Measurements from ENCODE around the gene LAD1.

LAD1 gene

DNA sequence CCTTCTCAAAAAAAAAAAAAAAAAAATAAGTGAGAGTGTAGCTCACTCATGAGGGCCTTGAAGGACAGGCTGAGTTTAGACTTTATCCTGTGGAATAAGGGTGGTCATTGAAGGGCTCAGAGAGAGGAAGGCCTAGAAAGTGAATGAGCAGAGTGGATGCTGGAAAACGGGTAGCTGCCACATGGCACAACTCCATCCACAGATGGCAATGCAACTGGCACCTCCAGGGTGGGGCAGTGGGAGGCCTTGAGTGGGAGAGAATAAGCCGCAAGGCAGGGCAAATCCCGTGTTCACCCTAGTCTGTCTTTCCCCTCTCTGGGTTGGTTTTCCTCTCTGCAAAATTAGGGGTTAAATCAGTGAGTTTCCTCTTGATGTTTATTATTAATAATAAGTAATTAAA, 19.3 kb upstream of the LAD1 start:
- no peak for DNase-seq

DNA sequence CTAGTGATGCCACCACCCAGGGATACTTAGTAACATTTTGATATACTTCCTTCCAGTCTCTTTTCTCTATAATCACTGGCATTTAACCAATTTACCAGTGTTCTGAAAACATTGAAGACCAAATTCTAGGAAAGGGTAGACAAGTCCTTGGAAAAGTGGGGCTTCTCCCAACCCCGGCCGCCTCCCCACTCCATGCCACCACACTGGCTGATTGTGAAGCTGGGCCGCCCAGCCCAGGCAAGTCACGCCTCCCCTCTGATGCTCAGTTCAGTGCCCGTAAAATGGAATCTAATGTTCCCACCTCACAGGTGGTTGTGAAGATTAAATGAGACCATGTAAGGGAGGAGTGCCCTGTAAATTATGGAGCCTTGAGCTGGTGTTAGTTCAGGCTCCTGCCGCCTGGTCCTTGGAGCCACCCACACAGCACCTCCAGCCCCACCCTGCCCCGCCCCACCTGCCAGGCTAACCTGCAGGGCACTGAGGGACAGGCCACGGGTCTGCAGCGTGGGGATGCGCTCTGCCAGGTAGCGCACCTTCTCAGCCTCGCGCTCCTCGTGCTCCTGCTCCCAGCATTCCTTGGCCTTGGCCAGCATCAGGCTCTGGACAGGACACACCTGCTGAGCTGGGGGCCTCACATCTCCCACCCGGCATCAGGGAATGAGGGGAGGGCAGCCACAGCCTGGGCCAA, 15.1 kb upstream of the LAD1 start:
- DNase-seq = no peak

DNA sequence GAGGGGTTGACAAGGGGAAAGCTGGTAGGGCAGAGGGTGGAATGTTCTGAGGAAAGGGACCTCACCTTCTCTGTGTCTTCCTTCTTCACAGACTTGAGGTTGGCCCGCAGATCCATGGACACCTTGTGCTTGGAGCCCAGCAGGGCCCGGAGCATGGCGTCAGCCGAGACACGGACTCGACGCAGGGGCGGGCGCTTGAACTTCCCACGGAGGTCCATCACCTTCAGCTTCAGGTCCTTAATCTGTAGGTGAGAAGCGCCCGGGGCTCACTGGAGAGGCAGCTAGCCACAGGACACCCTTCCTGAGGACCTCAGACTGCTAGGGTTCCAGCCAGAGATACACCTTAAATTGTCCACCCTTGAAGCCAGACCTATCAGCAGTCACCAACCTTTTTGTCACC, 12.2 kb upstream of the LAD1 start:
- no peak for DNase-seq

DNA sequence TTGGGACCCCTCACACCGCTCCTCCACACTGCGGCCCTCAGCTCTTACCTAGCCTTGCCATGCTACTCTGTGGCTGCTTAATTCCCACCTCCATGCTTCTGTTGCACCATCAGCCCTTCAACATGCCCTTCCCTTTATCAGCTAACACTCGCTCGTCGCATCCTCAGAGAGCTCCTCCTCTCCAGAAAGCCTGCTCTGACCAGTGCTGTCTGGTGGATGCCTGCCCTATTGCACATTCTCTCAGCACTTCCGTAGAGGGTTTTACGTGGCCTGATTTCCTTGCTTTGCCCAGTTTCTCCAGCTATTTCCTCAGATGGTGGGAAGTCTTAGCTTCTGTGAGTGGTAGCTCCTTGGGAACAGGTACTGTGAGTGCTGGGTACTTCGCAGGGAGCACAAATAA, 10.3 kb upstream of the LAD1 start:
- no peak for DNase-seq

DNA sequence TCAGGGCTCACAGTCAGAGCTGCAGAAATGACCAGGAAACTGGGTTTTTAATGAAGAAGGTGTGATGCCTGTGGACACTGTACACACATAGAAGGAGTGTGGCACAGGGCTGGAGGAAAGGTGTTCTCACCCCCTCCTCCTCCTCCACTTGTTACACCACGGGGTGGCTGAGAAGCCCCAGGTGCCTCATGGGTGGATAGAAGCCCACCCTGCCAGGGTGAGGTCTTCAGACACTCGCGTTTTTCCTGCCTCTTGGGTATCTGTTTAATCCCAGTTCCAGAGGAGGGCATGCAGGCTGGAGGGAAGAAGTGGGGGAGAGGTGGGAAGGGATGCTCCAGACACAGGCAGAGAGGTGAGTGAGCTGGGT, 9.7 kb upstream of the LAD1 start:
- no peak for DNase-seq

DNA sequence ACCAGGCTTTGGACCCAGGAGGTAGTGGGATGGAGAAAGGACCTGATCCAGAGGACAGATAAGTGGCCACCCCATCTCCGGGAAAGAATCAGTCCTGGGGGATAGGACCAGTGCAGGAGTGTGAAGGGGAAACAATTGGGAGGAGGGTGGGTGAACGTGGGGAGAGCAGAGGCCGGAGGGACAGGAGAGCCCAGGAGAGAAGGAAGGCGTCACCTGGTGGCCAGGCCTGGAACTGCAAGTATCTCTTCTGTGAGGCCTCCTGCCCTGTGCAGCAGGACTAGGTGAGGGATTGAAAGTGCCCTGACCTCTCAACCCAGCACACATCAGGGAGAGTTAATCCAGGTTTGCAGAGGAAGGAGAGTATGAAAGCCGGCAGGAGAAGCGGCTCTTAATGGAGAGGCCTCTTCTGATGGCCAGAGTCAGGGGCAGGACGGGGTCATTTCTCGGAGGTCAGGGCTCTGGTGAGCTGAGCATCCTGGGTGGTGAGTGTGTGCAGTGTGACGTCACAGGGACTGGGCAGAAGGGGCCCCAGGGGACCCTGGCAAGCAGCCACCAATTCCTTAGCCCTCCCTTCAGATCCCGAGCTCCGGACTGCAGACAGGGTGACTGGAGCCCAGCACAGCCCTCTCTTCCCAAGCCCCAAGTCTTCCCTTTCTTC, 9.2 kb upstream of the LAD1 start:
- DNase-seq = peak; percentile 56

DNA sequence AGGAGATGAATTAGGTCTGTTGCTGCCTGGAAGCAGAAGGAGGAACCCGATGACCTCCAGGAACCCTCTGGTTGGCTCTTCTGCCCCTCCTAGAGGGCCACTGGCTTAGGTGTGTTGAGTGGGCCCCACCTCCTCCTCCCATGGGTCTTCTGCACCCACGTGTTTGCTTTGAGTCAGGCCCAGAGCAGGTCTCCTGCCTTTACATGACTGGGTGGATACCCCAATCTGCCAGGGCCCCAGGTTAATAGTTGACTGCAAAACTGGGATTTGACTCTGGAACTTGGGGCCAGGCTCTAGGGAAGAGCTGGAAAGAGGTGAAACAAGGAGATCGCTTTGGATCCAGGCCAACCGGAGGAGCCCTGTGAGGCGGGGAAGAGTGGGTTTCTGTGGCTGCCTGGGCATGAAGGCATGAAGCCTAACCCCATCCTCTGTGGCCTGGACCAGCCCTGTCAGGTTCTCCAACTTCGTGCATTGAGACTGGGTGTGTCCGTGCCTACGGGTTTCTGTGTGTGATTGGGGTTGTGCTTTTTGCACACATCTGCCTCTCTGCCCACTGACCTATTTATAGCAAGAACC, 7.8 kb upstream of the LAD1 start:
- DNase-seq = no peak

DNA sequence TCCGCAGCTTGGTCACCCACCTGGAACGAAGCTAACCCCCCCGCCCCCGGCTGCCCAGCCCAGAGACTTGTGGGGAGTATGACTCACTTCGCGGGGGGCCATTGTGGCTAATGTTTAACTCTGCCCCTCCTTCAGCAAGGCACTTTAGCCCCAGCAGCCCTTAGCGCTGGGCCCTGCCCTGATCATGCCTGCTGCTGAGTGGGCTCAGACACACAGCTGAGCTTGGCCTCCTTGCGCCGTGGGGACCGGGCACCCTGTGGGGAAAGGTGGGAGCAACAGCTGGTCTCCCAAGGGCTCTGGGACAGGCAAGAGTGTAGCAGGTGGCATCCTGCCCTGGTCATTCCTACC, 6.3 kb upstream of the LAD1 start:
- DNase-seq = no peak

DNA sequence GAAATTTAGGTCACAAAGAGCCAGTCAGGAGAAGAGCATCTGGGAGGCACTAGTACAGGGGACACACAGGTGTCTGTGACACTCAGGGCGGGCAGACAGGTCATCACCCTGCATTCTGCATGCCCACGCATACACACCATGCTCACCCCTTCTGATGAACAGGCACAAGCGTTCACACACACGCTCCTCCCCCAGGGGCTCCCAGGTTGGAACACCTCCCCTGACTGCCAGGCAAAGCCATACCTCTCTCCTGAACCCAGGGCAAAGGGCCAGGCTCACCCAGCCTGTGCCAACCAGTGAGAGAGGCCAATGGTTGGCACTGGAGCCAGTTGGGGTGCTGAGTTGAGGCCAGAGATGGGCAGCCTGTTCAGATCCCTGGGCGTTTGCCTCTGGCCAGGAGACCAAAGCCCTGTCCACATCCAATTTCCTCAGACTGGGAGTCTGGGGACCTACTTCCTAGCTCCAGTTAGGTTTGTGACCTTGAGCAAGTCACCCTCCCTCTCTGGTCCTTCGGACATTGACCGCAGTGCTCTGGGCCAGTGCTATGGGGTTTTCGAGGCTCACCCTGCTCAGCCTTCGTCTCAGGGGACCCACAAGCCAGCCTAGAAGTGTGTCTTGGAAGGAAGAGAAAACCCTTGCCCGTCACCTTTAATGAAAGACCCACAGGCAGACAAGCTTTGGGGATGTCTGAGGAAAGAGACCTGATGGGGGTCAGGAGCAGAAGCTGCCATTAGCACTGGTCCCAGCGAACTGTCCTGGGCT, 5.8 kb upstream of the LAD1 start:
- no peak for DNase-seq

DNA sequence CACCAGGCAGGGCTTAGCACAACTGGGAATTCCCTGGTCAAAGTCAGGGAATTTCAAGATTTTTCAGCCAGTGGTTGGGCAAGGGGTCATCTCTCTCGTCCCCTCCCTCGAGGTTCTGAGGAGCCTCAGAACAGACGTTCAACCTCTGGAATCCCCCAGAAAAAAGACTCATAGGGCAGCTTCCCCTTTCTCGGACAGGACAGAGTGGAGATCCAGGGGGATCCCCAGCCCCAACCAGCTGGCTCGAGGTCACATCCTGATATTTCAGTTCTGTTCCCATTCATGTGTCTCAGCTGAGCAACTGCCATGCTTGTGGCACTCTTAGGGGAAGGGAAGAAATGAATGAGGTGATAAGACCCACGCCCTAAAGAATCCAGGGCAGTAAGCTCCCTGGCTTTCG, 4.9 kb upstream of the LAD1 start:
- no peak for DNase-seq

DNA sequence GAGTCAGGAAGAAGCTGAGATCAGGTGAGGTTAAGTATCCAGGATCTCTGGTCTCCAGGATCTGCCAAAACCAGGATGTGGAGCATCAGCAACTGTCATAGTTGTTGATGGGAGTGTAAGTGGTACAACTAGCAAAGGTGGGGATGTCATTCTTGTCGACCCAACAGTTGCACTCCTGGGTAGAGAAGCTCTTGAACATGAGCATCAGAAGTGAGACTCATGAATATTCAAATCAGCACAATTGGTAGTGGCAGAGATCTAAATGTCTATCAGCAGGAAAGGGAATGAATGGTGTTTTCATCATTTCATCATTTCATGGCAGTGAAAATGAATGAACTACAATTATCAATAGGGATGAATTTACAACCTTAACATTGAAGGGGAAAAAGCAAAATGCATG, 4.2 kb upstream of the LAD1 start:
- no peak for DNase-seq

DNA sequence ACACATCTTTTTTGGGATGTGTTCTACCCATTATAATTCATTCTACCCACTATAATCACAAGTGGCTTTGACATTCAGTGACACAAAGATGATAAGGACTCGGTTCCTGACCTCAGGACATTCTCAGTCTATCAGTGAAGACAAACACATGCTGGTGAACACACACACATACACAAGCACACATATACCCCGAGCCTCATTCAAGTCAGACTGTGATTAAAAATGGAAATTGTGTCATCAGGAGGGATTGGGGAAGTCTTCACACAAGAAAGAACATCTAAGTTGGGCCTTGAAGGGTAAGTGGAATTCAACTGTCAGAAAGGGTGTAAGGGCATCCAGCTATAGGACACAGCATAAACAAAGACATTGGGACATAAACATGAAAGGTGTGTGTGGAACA, 2.6 kb upstream of the LAD1 start:
- DNase-seq = no peak

DNA sequence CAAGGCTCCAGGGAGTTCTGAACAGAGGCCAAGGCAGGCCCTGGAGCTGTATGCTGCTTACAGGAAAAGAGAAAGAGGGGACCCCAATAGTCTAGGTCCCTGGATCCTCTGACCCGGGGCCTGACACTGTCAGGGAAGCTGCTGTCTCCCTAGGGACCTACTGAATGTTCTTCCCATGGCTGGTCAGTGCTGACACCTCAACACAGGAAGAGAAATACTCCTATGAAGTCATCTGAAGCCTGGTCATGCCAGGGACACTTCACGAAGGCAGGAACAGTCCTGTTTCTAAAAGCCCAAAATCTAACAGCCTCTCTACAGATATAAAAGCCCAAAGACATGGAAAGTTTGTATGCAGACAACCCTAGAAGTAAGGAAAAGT, 1.7 kb upstream of the LAD1 start:
- no peak for DNase-seq

DNA sequence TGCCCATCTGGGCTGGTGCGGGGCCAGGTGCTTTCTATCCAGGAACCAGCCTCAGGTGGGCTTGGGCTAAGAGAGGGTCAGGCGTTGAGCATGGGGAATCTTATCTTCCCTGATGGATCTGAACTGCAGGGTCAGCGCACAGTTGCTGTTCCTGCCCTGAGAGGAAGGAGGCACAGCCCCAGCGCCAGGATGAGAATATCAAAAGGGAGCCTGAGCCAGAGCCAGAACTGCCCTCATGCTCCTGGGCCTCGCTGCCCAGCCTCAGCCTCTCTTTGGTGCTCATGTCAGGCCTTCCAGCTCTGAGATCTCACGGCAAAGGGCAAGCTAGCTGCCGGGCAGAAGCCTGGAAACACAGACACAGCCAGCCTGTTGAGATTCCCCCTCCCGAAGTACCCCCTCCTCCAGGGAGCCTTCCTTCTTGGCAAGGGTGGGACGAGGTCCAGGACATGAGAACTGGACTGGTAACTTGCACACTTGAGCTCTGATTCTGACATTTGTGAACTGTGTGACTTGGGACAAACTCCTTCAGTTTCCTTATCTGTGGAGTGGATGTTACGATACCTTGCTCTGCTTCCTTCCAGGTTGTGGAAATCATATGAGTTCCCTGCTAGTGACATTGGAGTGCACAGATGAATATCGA, 1.2 kb upstream of the LAD1 start:
- DNase-seq = no peak

DNA sequence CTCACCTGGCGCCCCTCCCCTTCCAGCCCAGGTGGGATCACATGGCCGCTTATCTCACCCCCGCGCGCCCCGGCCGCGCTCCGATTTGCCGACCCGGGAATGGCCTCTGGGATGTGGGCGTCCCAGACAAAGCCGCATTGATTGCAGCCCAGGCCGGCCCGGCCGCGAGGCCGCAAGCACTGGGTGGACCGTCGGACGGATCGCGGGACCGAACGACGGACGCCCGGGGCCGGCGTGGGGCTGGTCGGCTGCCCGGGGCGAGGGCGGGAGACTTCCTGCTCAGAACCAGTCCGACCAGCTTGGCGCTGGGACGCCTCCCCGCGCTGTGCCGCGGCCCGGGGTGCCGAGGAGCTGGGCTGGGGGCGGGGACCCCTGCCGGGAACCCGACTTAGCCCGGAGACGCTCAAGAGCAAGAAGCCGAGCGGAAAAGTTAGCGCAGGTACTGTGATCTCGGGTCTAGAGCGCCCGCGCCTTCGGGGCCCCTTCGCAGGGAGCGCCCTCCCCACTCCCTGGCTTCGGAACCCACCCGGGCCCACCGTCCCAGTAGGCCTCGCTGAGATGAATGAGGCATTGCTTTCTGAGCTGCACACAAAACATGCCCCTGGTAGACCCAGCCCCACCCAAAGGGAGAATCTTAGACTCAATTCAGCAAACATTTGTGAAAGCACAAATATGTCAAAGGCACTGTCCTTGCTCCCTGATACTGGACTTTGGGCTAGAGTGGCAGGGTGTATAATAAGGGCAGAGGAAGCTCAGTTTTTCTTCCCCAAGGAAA, 415 bp upstream of the LAD1 start:
- DNase-seq = peak; percentile 42

DNA sequence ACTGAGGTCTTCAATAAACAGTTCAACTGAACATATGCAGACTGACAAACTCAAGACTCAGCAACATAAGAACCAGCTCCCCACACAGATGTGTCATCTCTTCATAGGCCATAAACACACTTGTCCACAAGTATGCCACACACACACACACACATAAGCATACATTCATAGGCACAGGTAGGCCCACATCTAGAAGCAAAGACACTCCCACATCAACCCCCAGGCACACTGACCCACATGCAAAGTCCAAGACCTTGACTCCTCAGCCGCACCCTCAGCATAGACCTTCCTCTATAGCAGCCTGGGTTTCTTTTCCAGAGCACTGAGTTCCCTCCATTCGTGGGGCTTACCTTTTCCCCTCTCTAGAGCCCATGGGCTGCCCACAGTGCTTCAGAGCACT, 1.4 kb downstream of the LAD1 start:
- DNase-seq = no peak

DNA sequence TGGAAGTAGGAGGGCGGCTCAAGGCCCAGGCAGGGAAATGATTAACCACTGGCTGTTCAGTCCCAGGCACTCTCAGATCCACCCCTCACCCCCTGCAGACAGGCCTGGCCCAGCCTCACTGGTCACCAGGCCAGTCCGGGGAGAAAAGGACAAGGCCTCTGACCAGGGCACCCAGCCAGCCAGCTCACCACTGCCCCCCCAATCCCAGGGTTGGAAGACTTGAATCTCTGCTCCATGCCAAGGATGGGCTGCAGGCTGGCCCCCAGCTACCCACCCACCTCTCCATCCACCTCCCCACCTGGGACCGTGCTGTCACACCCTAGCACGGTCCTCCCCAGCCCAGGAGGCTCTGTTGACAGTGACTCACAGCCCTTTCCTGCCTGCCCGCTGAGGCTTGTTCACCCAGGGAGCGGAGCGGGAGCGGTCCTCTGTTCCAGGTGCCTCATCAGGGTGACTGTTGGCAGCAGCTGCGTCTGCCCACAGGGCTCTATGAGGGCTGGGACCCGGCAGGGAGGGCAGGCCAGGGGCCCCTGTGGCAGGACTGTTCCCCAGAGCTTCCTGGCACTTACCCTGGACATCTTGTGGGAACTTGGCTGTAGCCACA, 2.2 kb downstream of the LAD1 start:
- no peak for DNase-seq

DNA sequence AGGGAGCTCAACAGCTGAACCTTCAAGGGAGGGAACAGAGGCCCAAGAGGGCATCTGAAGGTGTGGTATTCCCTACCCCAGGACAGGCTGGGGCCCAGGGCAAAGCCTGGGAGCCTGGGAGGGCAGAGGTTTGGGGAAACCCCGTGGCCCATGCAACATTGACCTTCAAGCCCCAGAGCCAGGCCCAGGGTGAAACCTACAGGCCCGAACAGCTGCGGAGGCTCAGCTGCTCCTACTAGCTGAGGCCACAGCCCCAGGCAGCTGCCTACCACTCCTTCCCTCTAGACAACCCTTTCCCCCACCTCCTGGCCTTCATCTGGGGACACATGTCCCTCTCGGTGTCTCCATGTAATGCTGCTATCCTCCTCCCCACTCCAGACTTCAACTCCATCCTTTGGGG, 3.2 kb downstream of the LAD1 start:
- no peak for DNase-seq

DNA sequence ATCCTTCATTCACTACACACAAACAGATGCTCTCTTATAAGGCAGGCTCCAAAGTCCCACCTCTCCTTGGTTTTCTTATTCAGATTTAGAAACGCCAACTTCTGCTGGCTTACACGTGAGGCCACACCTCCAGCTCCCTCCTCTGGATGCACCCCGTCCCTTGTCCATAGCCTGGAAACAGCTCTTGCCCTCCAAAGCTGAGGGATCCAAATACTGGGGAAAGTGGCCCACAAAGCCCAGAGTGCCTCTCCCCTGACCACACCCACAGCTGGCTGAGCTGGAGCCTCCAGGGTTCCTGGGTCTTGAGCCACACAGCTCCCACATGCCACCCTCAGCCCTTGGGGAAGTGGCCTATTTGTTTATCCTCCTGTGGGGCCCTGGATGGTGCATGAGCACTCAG, 4.5 kb downstream of the LAD1 start:
- DNase-seq = no peak

DNA sequence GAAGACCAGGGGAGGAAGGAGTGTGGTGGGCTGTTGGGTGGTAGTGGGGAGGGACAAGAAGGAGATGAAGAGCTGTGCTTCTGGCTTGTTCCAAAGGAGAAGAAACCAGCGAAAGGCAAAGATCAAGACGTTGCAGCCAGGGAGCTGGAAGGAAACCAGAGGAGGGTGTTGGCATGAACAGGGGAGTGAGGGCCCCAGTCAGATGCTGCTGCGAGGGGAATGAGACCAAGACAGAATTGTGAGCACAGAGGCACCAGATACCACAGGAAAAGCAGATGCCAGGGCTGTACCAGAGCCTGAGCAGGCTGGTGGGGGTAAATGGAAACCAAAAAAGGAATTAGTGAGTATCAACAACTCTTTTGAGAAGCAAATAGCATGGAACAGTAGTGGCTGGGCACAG, 6.0 kb downstream of the LAD1 start:
- no peak for DNase-seq

DNA sequence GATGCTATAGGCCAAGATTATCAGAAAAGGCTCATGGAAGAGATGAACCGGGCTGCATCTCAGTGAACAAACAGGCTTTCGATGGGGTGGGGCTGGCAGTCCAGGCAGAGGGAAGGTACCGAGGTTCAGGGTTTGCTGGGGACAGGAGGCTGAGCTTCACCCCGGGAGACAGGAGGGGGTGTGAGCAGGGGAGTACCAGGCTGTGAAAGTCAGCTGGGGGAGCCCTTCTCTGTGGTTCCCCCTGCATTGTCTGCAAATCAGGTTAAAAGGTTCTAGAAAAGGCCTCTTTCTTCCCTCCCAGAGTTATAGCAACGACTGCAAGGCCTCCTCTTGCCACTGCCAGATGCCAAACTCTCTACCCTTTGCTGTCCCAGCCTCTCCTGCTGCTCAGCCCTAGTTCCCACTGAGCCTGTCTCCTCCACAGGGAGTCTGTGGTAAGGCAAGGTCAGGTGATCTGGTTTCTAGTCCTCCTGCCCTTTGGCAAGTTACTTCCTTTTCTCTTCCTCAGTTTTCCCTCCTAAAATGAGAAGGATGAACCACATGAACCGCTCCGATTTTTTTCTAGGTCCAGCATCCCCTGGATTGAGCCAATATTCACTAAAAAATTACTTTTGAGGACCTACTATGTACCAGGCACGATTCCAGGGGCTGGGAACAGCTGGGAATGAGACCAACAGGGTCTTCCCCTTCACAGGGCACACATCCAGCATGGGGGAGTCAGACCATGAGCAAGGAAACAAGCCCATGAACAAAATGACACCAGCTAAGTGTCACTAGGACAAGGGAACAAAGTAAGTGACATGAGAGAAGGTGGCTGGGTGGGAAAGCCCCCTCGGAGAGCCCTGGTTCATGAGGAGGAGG, 7.2 kb downstream of the LAD1 start:
- DNase-seq = no peak

DNA sequence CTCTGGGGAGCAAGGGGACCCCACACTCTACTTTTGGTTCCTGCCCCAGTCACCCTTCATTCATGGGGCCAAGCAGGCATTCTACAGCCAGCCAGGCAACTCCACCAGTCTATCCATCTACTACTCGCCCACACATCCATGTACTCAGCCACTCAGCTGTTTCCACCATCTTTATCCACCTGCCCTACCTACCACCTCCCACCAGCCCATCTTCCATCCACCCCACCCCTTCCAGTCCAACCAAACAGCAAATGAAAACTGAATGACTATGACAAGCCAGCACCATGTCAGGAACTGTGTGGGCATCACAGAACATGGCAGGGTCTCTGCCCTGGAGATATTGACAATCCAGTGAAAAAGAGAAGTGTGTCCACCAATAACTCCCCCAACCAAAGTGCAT, 7.9 kb downstream of the LAD1 start:
- DNase-seq = no peak
